ENCODE data around the gene USP28.

DNA sequence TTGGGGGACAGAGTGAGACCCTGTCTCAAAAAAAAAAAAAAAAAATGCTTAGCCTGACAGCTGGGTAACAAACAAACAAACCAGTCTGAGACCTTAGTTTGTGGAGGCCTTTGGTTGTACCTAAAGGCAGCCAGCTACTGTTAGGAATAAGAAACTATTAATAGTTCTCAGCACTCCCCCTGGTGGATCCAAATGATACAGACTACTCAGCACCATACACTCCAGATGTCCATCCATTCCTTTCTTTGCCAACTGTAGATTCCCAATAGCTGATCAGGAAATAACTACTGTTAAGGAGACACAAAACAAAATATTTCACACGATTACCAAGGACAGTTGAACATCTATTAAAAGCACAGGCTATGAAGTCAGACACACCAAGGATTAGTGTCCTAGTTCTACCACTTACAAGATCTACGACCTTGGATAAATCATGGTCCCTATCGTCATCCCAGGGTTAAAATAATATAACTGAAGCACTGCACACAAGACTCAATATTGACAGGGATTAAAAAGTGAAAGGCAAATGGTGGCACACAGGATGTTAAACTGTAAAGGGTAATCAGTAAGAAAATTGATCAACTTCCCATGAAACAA, 78.6 kb downstream of the USP28 start:
- TF ChIP-seq, protein P1, sequence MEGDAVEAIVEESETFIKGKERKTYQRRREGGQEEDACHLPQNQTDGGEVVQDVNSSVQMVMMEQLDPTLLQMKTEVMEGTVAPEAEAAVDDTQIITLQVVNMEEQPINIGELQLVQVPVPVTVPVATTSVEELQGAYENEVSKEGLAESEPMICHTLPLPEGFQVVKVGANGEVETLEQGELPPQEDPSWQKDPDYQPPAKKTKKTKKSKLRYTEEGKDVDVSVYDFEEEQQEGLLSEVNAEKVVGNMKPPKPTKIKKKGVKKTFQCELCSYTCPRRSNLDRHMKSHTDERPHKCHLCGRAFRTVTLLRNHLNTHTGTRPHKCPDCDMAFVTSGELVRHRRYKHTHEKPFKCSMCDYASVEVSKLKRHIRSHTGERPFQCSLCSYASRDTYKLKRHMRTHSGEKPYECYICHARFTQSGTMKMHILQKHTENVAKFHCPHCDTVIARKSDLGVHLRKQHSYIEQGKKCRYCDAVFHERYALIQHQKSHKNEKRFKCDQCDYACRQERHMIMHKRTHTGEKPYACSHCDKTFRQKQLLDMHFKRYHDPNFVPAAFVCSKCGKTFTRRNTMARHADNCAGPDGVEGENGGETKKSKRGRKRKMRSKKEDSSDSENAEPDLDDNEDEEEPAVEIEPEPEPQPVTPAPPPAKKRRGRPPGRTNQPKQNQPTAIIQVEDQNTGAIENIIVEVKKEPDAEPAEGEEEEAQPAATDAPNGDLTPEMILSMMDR (IDR thresholded peaks at IDR 0.05), result peak; percentile 12 to 61 (median 60)
- TF ChIP-seq POLR2A (IDR thresholded peaks at IDR 0.05), result no peak
